ENCODE measurements around the gene CSF2.

The CSF2 gene

DNA sequence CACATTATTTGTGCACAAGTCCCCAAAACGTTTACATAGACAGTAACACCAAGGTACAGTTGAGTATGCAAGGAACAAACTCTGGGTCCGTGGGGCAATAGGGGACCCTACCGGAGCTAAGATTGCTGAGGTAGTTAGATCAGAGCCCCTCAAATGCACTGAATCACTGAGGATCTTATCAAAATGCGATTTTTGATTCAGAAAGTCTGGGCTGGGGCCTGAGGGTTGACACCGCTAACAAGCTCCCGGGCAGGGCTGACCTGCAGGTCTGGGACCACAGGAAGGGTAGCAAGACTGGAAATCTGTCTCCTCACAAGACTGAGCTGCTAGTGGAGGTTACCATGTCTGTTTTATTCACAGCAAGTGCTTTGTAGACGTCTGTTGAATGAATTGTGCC, 14.9 kb upstream of the CSF2 start:
- TF ChIP-seq, protein P1, sequence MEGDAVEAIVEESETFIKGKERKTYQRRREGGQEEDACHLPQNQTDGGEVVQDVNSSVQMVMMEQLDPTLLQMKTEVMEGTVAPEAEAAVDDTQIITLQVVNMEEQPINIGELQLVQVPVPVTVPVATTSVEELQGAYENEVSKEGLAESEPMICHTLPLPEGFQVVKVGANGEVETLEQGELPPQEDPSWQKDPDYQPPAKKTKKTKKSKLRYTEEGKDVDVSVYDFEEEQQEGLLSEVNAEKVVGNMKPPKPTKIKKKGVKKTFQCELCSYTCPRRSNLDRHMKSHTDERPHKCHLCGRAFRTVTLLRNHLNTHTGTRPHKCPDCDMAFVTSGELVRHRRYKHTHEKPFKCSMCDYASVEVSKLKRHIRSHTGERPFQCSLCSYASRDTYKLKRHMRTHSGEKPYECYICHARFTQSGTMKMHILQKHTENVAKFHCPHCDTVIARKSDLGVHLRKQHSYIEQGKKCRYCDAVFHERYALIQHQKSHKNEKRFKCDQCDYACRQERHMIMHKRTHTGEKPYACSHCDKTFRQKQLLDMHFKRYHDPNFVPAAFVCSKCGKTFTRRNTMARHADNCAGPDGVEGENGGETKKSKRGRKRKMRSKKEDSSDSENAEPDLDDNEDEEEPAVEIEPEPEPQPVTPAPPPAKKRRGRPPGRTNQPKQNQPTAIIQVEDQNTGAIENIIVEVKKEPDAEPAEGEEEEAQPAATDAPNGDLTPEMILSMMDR (IDR thresholded peaks at IDR 0.05; ENCODE audit: low read depth, low read length, poor library complexity, severe bottlenecking): no peak
- TF ChIP-seq EZH2phosphoT487 (IDR thresholded peaks at IDR 0.05; ENCODE audit: borderline replicate concordance, low read length): no peak
- Histone ChIP-seq H3F3A (ENCODE audit: control insufficient read depth, insufficient read depth) (no peaks in the 10 kb centered on the region), H3K4me3 (ENCODE audit: low read length) (no peak overlapping the region), H3K4me1 (ENCODE audit: control insufficient read depth, low read length) (no peaks in the 10 kb centered on the region), H3K4me2 (ENCODE audit: low read length) (no peak overlapping the region), H3K36me3 (ENCODE audit: control insufficient read depth, low read length) (no peaks in the 10 kb centered on the region), H3K9me2 (replicated peaks; ENCODE audit: control insufficient read depth, low read length) (no peaks in the 10 kb centered on the region), H3K27ac (ENCODE audit: low read depth, low read length) (no peak overlapping the region), H3K79me2 (ENCODE audit: control insufficient read depth, low read length) (no peaks in the 10 kb centered on the region), H3K27me3 (ENCODE audit: control insufficient read depth, low read length) (no peaks in the 10 kb centered on the region), H3K9me3 (ENCODE audit: control insufficient read depth, insufficient read depth, low read length) (no peaks in the 10 kb centered on the region), H4K20me1 (ENCODE audit: control insufficient read depth, insufficient read depth, low read depth, low read length) (no peaks in the 10 kb centered on the region)

DNA sequence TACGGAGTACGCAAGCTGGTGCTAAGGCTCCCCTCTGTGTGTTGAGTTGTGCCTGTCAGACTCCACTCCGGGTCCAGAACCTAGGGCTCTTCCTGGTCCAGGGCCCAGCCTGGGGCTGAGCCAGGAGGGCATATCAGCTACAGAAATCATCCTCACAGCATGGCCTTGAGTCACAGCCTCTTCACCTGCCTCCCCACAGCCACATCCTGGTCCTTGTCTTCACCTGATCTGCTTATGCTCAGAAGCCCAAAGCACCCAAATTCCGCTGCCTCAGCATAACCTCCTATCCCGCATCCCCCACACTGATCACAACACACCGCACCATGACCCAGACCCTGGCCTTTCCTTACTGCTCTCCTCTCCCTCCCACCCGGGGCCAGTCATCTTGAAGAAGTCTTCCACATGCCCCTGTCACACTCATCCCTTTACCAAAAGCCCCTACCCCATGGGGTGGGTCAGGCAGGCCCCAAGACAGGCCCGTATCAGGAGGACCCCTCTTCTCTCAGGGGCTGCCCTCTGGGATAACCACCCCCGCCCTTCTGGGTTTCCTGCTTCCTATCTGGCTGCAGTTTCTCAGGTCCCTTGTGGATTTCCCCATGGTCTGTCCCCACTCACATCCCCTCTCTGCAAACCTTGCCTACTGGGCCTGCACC, 14.4 kb upstream of the CSF2 start:
- no peaks in the 10 kb centered on the region for H3F3A ChIP-seq (ENCODE audit: control insufficient read depth, insufficient read depth)
- H3K4me1 ChIP-seq (ENCODE audit: control insufficient read depth, low read length): no peaks in the 10 kb centered on the region
- H3K9me3 ChIP-seq (ENCODE audit: control insufficient read depth, insufficient read depth, low read length): no peaks in the 10 kb centered on the region
- no peaks in the 10 kb centered on the region for H3K27me3 ChIP-seq (ENCODE audit: control insufficient read depth, low read length)
- H3K36me3 ChIP-seq (ENCODE audit: control insufficient read depth, low read length): no peaks in the 10 kb centered on the region
- TF ChIP-seq, protein P1 (IDR thresholded peaks at IDR 0.05; ENCODE audit: low read depth, low read length, poor library complexity, severe bottlenecking): no peak
- no peak for TF ChIP-seq EZH2phosphoT487 (IDR thresholded peaks at IDR 0.05; ENCODE audit: borderline replicate concordance, low read length)
- H3K4me3 ChIP-seq (ENCODE audit: low read length): no peak overlapping the region
- no peak overlapping the region for H3K4me2 ChIP-seq (ENCODE audit: low read length)
- H3K9me2 ChIP-seq (replicated peaks; ENCODE audit: control insufficient read depth, low read length): no peaks in the 10 kb centered on the region
- no peaks in the 10 kb centered on the region for H4K20me1 ChIP-seq (ENCODE audit: control insufficient read depth, insufficient read depth, low read depth, low read length)
- H3K79me2 ChIP-seq (ENCODE audit: control insufficient read depth, low read length): no peaks in the 10 kb centered on the region
- no peak overlapping the region for H3K27ac ChIP-seq (ENCODE audit: low read depth, low read length)

DNA sequence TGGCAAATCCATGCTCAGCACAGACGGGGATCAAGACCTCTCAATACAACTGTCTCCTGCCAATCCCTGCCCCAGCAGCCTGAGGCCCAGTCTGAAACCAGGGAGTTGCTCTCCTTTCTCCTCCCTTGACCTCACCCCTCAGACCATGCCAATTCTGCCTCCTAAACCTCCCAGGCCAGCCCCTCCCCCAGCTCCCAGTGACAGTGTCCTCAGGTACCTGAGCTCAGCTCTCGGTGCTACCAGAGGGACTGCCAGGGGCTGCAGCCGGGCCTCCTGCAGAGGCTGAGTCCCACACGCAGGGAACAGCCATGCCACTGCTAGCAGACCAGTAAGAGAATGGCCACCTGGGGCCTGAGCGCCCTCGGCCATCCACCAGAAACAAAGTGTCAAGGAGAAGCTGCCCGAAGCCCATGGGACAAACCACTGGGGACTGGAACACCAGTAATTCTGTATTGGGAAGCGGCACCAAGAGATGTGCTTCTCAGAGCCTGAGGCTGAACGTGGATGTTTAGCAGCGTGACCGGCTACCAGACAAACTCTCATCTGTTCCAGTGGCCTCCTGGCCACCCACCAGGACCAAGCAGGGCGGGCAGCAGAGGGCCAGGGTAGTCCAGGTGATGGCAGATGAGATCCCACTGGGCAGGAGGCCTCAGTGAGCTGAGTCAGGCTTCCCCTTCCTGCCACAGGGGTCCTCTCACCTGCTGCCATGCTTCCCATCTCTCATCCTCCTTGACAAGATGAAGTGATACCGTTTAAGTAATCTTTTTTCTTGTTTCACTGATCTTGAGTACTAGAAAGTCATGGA, 13.7 kb upstream of the CSF2 start:
- H3K79me2 ChIP-seq (ENCODE audit: control insufficient read depth, low read length): no peaks in the 10 kb centered on the region
- H3K36me3 ChIP-seq (ENCODE audit: control insufficient read depth, low read length): no peaks in the 10 kb centered on the region
- no peak overlapping the region for H3K27ac ChIP-seq (ENCODE audit: low read depth, low read length)
- no peak overlapping the region for H3K4me2 ChIP-seq (ENCODE audit: low read length)
- no peaks in the 10 kb centered on the region for H3K4me1 ChIP-seq (ENCODE audit: control insufficient read depth, low read length)
- no peaks in the 10 kb centered on the region for H3K9me3 ChIP-seq (ENCODE audit: control insufficient read depth, insufficient read depth, low read length)
- H3F3A ChIP-seq (ENCODE audit: control insufficient read depth, insufficient read depth): no peaks in the 10 kb centered on the region
- TF ChIP-seq EZH2phosphoT487 (IDR thresholded peaks at IDR 0.05; ENCODE audit: borderline replicate concordance, low read length): no peak
- TF ChIP-seq, protein P1 (IDR thresholded peaks at IDR 0.05; ENCODE audit: low read depth, low read length, poor library complexity, severe bottlenecking): no peak
- no peaks in the 10 kb centered on the region for H4K20me1 ChIP-seq (ENCODE audit: control insufficient read depth, insufficient read depth, low read depth, low read length)
- H3K27me3 ChIP-seq (ENCODE audit: control insufficient read depth, low read length): no peaks in the 10 kb centered on the region
- no peaks in the 10 kb centered on the region for H3K9me2 ChIP-seq (replicated peaks; ENCODE audit: control insufficient read depth, low read length)
- no peak overlapping the region for H3K4me3 ChIP-seq (ENCODE audit: low read length)

Measured in DOHH2 (cell line).